Mesodermal cell (in vitro differentiated cells): ENCODE measurements around the gene CCDC81.
A peak's percentile ranks its signal among the peaks of the same experiment; 100 is the strongest.

Experiments
- H3K27ac ChIP-seq: 2 replicates; pipeline ENCODE4 v1.7.0; 2013; ENCODE audit warnings: mild to moderate bottlenecking, low read depth, low read length, moderate library complexity; ENCODE audit not compliant: severe bottlenecking
- H3K36me3 ChIP-seq: 2 replicates; pipeline ENCODE4 v1.7.1; 2013; ENCODE audit warnings: mild to moderate bottlenecking, low read length, moderate library complexity; ENCODE audit not compliant: control insufficient read depth, insufficient read depth
- H3K4me1 ChIP-seq: one replicate; pipeline ENCODE4 v1.7.1; 2013; ENCODE audit warnings: mild to moderate bottlenecking, low read length; ENCODE audit not compliant: insufficient read depth, control insufficient read depth, poor library complexity, severe bottlenecking
- H3K4me3 ChIP-seq: 2 replicates; pipeline ENCODE4 v1.7.0; 2013; ENCODE audit warnings: low read length, control low read depth, mild to moderate bottlenecking; ENCODE audit not compliant: insufficient read depth, poor library complexity, severe bottlenecking; ENCODE audit errors: extremely low read depth
- H3K9me3 ChIP-seq: 2 replicates; pipeline ENCODE4 v1.7.1; 2013; ENCODE audit warnings: mild to moderate bottlenecking, low read length, moderate library complexity; ENCODE audit not compliant: control insufficient read depth
- WGBS, 2 experiments: methylation state at CpG; one replicate each; pipeline ENCODE4 v1.1.5; 2013; ENCODE audit warnings: missing lambda C conversion rate in 2 of 2; ENCODE audit not compliant: insufficient coverage in 2 of 2; 5-methylcytosine and 5-hydroxymethylcytosine counted together

Gene CCDC81

DNA sequence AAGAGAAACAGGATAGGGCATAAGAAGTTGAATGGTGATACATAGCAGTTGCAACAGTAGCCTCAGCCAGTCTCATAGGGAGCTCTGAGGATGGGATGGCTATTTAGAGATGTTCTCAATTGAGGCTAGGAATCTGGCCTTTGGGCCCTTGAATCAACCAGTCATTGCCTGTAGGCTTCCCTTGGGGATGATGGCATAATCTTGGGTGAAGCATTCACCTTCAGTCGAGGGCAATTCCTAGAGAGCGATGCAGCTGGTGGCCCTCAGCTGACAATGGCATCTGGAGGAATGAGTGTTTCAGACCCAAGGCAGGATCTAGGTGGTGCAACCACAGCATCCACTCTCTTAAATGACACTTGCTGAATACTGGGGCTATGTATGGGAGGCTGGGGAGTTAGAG, 61.0 kb downstream of the CCDC81 start:
- peaks cover 13% of the 10 kb centered on the region for H3K4me1 ChIP-seq
- no peaks in the 10 kb centered on the region for H3K36me3 ChIP-seq
- no peak overlapping the region for H3K27ac ChIP-seq
- H3K9me3 ChIP-seq: peaks cover 3% of the 10 kb centered on the region
- no peak overlapping the region for H3K4me3 ChIP-seq
- 94 to 100% methylated on average over 2 of the region's 2 CpGs for WGBS, 2 experiments

GRCh38 chr11:86438685-86439084, 64.0 kb downstream of the CCDC81 start:
- no peaks in the 10 kb centered on the region for H3K9me3 ChIP-seq
- WGBS, 2 experiments: 100% methylated on average over 1 of the region's 1 CpG; no CpG with 5 or more reads in 1 of the 2 experiments
- no peak overlapping the region for H3K4me3 ChIP-seq
- H3K27ac ChIP-seq: peak overlapping the region; percentile 20
- H3K4me1 ChIP-seq: peaks cover 22% of the 10 kb centered on the region
- no peaks in the 10 kb centered on the region for H3K36me3 ChIP-seq

DNA sequence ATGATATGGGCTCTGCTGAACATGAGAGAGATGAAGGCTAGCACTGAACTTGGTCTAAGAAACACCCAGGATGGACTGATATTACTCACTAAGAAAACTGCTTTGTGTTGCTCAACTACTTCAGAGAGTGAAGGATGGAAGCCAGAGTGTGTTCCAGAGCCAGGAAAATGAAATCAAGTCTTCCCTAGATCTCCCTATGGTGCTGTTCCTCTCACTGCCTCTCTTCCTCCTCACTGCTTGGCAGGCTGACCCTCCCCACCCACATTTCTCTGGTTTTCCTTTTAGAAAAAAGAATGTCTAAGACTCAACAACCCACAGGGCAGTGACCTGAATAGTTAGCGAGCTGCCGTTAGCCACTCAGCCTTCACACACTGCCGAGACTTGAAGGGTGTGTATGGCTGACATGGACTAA, 65.6 kb downstream of the CCDC81 start:
- WGBS, 2 experiments: 80 to 89% methylated on average over 1 to 3 of the region's 3 CpGs

GRCh38 chr11:86440843-86441242, 66.2 kb downstream of the CCDC81 start:
- Histone ChIP-seq H3K9me3 (no peaks in the 10 kb centered on the region), H3K36me3 (no peaks in the 10 kb centered on the region), H3K27ac (peak overlapping the region; percentile 17), H3K4me1 (peaks cover 22% of the 10 kb centered on the region), H3K4me3 (no peak overlapping the region)
- WGBS, 2 experiments: 90% methylated on average over 2 of the region's 2 CpGs; no CpG with 5 or more reads in 1 of the 2 experiments

More for the DNA sequence above, 65.6 kb downstream of the CCDC81 start:
- H3K9me3 ChIP-seq: no peaks in the 10 kb centered on the region
- H3K27ac ChIP-seq: peak overlapping the region; percentile 17
- no peak overlapping the region for H3K4me3 ChIP-seq
- H3K36me3 ChIP-seq: no peaks in the 10 kb centered on the region
- H3K4me1 ChIP-seq: peaks cover 22% of the 10 kb centered on the region

DNA sequence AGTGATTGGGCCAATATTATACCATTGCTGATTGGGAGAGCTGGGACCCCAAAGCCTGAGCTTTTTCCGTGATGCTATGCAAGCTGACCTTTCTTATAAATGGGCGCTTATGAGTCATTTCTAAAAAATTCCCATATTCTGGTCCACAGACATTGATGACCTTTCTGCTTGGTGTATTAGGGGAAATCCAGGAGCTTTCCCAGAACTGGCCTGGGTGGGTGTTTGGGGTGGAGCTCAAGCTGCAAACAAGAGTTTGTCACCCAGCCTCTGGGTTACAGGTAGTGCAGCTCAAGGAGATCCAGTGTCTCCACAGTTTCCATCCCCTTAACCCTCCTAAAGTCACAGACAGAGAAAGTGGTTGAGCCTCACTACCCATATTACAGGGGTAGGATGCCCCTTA, 67.7 kb downstream of the CCDC81 start:
- H3K27ac ChIP-seq: no peak overlapping the region
- H3K4me1 ChIP-seq: peaks cover 22% of the 10 kb centered on the region
- 100% methylated on average over 1 of the region's 2 CpGs; no CpG with 5 or more reads in 1 of the 2 experiments for WGBS, 2 experiments
- H3K9me3 ChIP-seq: no peaks in the 10 kb centered on the region
- H3K4me3 ChIP-seq: no peak overlapping the region
- peaks cover 2% of the 10 kb centered on the region for H3K36me3 ChIP-seq

DNA sequence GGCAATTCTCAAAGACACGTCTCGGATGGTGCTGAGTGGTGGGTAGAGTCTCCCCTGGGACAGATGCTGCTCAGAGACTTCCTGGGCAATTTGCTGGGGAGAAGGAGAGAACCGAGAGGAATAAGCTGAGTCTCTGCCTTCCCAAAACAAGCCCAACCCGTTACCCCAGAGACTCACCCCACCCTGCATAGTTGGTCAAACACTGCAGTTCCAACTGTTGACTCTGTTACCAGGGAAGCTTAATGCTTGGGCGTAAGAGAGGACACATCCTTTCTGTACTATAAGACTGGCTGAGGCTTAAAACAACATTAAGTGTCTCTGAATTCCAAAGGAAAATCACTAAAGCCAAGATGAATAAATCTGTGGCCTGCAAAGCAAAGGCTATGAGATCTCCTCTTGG, 68.1 kb downstream of the CCDC81 start:
- 83 to 100% methylated on average over 2 to 5 of the region's 5 CpGs for WGBS, 2 experiments
- no peak overlapping the region for H3K4me3 ChIP-seq
- H3K9me3 ChIP-seq: no peaks in the 10 kb centered on the region
- peaks cover 2% of the 10 kb centered on the region for H3K36me3 ChIP-seq
- peaks cover 22% of the 10 kb centered on the region for H3K4me1 ChIP-seq
- H3K27ac ChIP-seq: no peak overlapping the region

GRCh38 chr11:86443415-86443814, 68.7 kb downstream of the CCDC81 start:
- 0% methylated on average over 1 of the region's 1 CpG for WGBS, 2 experiments
- H3K9me3 ChIP-seq: no peaks in the 10 kb centered on the region
- H3K4me1 ChIP-seq: peaks cover 22% of the 10 kb centered on the region
- H3K27ac ChIP-seq: no peak overlapping the region
- H3K4me3 ChIP-seq: no peak overlapping the region
- H3K36me3 ChIP-seq: peaks cover 2% of the 10 kb centered on the region

GRCh38 chr11:86444981-86445380, 70.3 kb downstream of the CCDC81 start:
- peaks cover 2% of the 10 kb centered on the region for H3K36me3 ChIP-seq
- peaks cover 17% of the 10 kb centered on the region for H3K4me1 ChIP-seq
- no peak overlapping the region for H3K27ac ChIP-seq
- H3K4me3 ChIP-seq: no peak overlapping the region
- no peaks in the 10 kb centered on the region for H3K9me3 ChIP-seq
- 80 to 100% methylated on average over 1 of the region's 1 CpG for WGBS, 2 experiments

GRCh38 chr11:86446163-86446923, 71.7 kb downstream of the CCDC81 start:
- no peak overlapping the region for H3K27ac ChIP-seq
- WGBS, 2 experiments: 92 to 98% methylated on average over 6 to 7 of the region's 8 CpGs
- peaks cover 7% of the 10 kb centered on the region for H3K4me1 ChIP-seq
- no peaks in the 10 kb centered on the region for H3K9me3 ChIP-seq
- no peak overlapping the region for H3K4me3 ChIP-seq
- H3K36me3 ChIP-seq: peaks cover 2% of the 10 kb centered on the region

DNA sequence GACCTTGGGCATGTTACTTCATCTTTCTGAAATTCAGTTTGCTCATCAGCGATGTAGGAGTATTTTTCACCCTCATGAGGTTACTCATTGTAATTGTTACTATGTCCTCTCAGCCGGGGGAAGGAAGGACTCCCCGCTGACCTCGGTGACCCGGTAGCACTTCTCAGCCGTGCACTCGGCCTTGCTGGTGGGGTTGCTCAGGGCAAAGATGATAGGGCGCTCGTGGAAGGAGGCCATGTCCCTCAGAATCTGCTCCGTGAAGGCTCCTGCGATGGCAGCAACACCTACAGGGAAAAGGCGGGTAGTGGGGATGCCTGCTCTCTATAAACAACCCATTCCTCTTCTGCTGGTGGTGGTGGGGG, 72.2 kb downstream of the CCDC81 start:
- H3K4me1 ChIP-seq: peaks cover 7% of the 10 kb centered on the region
- H3K27ac ChIP-seq: no peak overlapping the region
- peaks cover 2% of the 10 kb centered on the region for H3K36me3 ChIP-seq
- 98% methylated on average over 10 of the region's 12 CpGs; no CpG with 5 or more reads in 1 of the 2 experiments for WGBS, 2 experiments
- H3K4me3 ChIP-seq: no peak overlapping the region
- no peaks in the 10 kb centered on the region for H3K9me3 ChIP-seq

DNA sequence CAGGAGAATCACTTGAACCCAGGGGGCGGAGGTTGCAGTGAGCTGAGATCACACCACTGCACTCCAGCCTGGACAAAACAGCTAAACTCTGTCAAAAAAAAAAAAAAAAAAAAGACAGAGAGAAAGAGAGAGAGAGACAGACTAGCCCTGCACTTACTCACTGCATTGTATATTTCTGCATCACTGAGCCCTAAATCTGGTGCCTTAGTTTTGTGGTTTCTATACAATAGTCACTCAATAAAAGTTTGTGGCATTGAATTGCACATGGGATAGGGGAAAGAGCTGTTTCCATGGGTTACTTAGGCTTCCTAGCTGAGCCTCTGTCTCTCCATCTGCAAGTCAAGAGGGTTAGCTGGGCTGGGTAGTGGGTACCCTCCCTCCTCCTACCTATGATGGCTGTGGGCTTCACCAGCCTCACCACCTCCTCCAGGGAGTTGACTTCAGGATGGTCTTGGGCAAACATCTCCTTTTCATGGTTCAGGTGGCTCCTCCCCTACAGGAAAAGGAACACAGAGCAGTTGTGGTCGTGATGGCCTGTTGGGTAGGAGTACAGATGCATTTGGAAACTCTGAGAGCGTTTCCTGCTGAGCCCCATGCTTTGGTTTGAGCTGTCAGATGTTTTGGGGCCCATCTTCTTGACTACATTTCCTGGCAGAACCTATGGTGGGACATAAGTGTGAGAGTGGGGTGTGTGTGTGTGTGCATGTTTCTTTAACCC, 73.2 kb downstream of the CCDC81 start:
- Histone ChIP-seq H3K4me3 (no peak overlapping the region), H3K9me3 (no peaks in the 10 kb centered on the region), H3K36me3 (peaks cover 2% of the 10 kb centered on the region), H3K27ac (no peak overlapping the region), H3K4me1 (no peaks in the 10 kb centered on the region)
- 93 to 94% methylated on average over 2 to 3 of the region's 3 CpGs for WGBS, 2 experiments
